Measurements from ENCODE around the gene CASP2.
A peak's percentile ranks its signal among the peaks of the same experiment; 100 is the strongest.

The CASP2 gene

GRCh38 chr7:143295870-143296269 lies 7.7 kb downstream of the CASP2 start:
- POLR2A ChIA-PET = no interaction called here
- DNase-seq (ENCODE audit: extremely low spot score) = no peak
- TF ChIP-seq CTCF (IDR thresholded peaks at IDR 0.05; ENCODE audit: control extremely low read depth, extremely low read depth, low read depth, missing control alignments) = no peak
- CTCF ChIA-PET = interaction anchor here (2.6 to 3.0 kb wide), 2 partner anchors 10 to 55 kb away, joined by 10 to 20 read pairs; no protein-coding TSS in a partner anchor

- TF ChIP-seq CTCF (IDR thresholded peaks at IDR 0.05; ENCODE audit: control extremely low read depth, extremely low read depth, low read depth, missing control alignments) = no peak
- ChIA-PET POLR2A (interaction anchor here (0.7 kb wide), 1 partner anchor 9 kb away, joined by 3 read pairs; the partner anchor contains the start of gene CASP2), CTCF (interaction anchor here (1.1 to 3.0 kb wide), 4 partner anchors 8 to 56 kb away, joined by 4 to 20 read pairs (median 8); partner anchors contain the start of gene CASP2)
- DNase-seq (ENCODE audit: extremely low spot score) = no peak
Measured at GRCh38 chr7:143296686-143297085, 8.5 kb downstream of the CASP2 start.

GRCh38 chr7:143299346-143299745 lies 11.2 kb downstream of the CASP2 start:
- ChIA-PET POLR2A (interaction anchor here (0.7 to 1.1 kb wide), 2 partner anchors 10 to 17 kb away, joined by 3 to 21 read pairs; partner anchors contain the start of gene CLCN1), CTCF (interaction anchor here (0.7 to 4.7 kb wide), 12 partner anchors 9 to 603 kb away, joined by 3 to 33 read pairs (median 4); partner anchors contain the start of genes CASP2, CLCN1 and TCAF1)
- DNase-seq (ENCODE audit: extremely low spot score) = no peak
- no peak for TF ChIP-seq CTCF (IDR thresholded peaks at IDR 0.05; ENCODE audit: control extremely low read depth, extremely low read depth, low read depth, missing control alignments)

GRCh38 chr7:143299840-143300239 lies 11.7 kb downstream of the CASP2 start:
- no peak for DNase-seq (ENCODE audit: extremely low spot score)
- ChIA-PET POLR2A (interaction anchor here (0.7 to 1.1 kb wide), 2 partner anchors 10 to 16 kb away, joined by 3 to 21 read pairs; partner anchors contain the start of gene CLCN1), CTCF (interaction anchor here (0.7 to 4.7 kb wide), 14 partner anchors 9 to 602 kb away, joined by 3 to 33 read pairs (median 4); partner anchors contain the start of genes CASP2, CLCN1 and TCAF1)
- TF ChIP-seq CTCF (IDR thresholded peaks at IDR 0.05; ENCODE audit: control extremely low read depth, extremely low read depth, low read depth, missing control alignments) = peak; percentile 29

GRCh38 chr7:143300959-143301935 lies 13.1 kb downstream of the CASP2 start:
- ChIA-PET CTCF (interaction anchor here (1.4 to 4.7 kb wide), 6 partner anchors 8 to 133 kb away, joined by 3 to 33 read pairs (median 13); partner anchors contain the start of gene CASP2), POLR2A (no interaction called here)
- DNase-seq (ENCODE audit: extremely low spot score) = no peak
- TF ChIP-seq CTCF (IDR thresholded peaks at IDR 0.05; ENCODE audit: control extremely low read depth, extremely low read depth, low read depth, missing control alignments) = no peak

- ChIA-PET POLR2A (no interaction called here), CTCF (interaction anchor here (1.5 to 3.9 kb wide), 2 partner anchors 13 to 63 kb away, joined by 3 to 33 read pairs; no protein-coding TSS in a partner anchor)
- no peak for DNase-seq (ENCODE audit: extremely low spot score)
- TF ChIP-seq CTCF (IDR thresholded peaks at IDR 0.05; ENCODE audit: control extremely low read depth, extremely low read depth, low read depth, missing control alignments) = no peak
Measured at GRCh38 chr7:143303733-143304132, 15.6 kb downstream of the CASP2 start.

All from GM10248 (cell line).